RWPE2 (cell line): ENCODE measurements around the gene GCM1.

Experiments
- ATAC-seq: fragments of 200-7000 bp; cut with Tn5 transposase; 3 replicates; pipeline ENCODE4 v1.9.1; 2021; ENCODE audit warnings: low read depth
- DNase-seq: peaks from one replicate; pipeline ENCODE4 v3.0.0-alpha.2; 2020; ENCODE audit warnings: low spot score
- H3K27ac ChIP-seq: fragments of 450-650 bp; 2 replicates; pipeline ENCODE4 v1.5.1; 2017; ENCODE audit warnings: mild to moderate bottlenecking; ENCODE audit not compliant: poor library complexity, severe bottlenecking
- H3K27me3 ChIP-seq: fragments of 250-450 bp; sonication (Bioruptor Pico); 2 replicates; pipeline ENCODE4 v1.5.1; 2021; ENCODE audit warnings: mild to moderate bottlenecking, moderate library complexity; ENCODE audit not compliant: insufficient read depth, poor library complexity, severe bottlenecking
- H3K36me3 ChIP-seq: fragments of 250-450 bp; sonication (Bioruptor Pico); 2 replicates; pipeline ENCODE4 v1.5.1; 2020; ENCODE audit warnings: low read depth, mild to moderate bottlenecking, moderate library complexity
- H3K4me1 ChIP-seq: fragments of 250-450 bp; sonication (Bioruptor Pico); 2 replicates; pipeline ENCODE4 v1.5.1; 2021; ENCODE audit warnings: mild to moderate bottlenecking, moderate library complexity; ENCODE audit not compliant: insufficient read depth, poor library complexity, severe bottlenecking
- H3K4me3 ChIP-seq: fragments of 250-450 bp; sonication (Bioruptor Pico); 2 replicates; pipeline ENCODE4 v1.5.1; 2021; ENCODE audit warnings: mild to moderate bottlenecking, moderate library complexity; ENCODE audit not compliant: severe bottlenecking
- H3K9me3 ChIP-seq: fragments of 250-450 bp; sonication (Bioruptor Pico); 2 replicates; pipeline ENCODE4 v1.5.1; 2021; ENCODE audit warnings: mild to moderate bottlenecking, moderate library complexity; ENCODE audit not compliant: severe bottlenecking
- CTCF ChIP-seq: fragments of 450-650 bp; IDR thresholded peaks from one replicate; pipeline ENCODE4 v1.5.1; 2017; ENCODE audit warnings: mild to moderate bottlenecking, moderate library complexity; ENCODE audit not compliant: poor library complexity, severe bottlenecking

GCM1 gene

GRCh38 chr6:53154071-53154470 is 5.4 kb upstream of the GCM1 start:
- TF ChIP-seq CTCF: no peak
- DNase-seq (no peak), ATAC-seq (no peak)
- Histone ChIP-seq H3K4me3 (no peak overlapping the region), H3K9me3 (no peaks in the 10 kb centered on the region), H3K27me3 (no peaks in the 10 kb centered on the region), H3K27ac (no peak overlapping the region), H3K4me1 (no peaks in the 10 kb centered on the region), H3K36me3 (no peaks in the 10 kb centered on the region)

GRCh38 chr6:53152576-53152975 is 3.9 kb upstream of the GCM1 start:
- Histone ChIP-seq H3K4me1 (no peaks in the 10 kb centered on the region), H3K9me3 (no peaks in the 10 kb centered on the region), H3K27me3 (no peaks in the 10 kb centered on the region), H3K36me3 (no peaks in the 10 kb centered on the region), H3K27ac (no peak overlapping the region), H3K4me3 (no peak overlapping the region)
- no peak for DNase-seq
- no peak for TF ChIP-seq CTCF
- ATAC-seq: no peak

DNA sequence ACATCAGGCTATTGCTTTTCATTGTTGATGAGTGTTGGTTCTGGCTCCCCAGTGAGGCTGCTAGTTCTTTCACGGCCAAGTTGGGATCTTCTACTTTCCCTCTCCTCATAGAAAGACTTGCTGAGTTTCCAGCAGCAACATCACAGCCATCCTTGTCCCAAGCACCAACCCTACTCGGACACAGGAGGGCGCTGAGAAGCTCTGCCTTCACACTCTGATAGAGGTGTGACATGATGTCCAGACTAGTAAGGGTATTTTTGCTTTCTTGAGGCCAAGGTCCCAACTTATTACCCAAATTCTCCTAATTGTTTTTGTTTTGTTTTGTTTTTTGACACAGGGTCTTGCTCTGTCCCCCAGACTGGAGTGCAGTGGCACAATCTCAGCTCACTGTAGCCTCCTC is 3.0 kb upstream of the GCM1 start:
- no peak for ATAC-seq
- Histone ChIP-seq H3K9me3 (no peaks in the 10 kb centered on the region), H3K27me3 (no peaks in the 10 kb centered on the region), H3K4me3 (no peak overlapping the region), H3K27ac (no peak overlapping the region), H3K4me1 (no peaks in the 10 kb centered on the region), H3K36me3 (no peaks in the 10 kb centered on the region)
- no peak for TF ChIP-seq CTCF
- no peak for DNase-seq

GRCh38 chr6:53144802-53145201 is 3.8 kb downstream of the GCM1 start:
- no peaks in the 10 kb centered on the region for H3K4me1 ChIP-seq
- H3K4me3 ChIP-seq: no peak overlapping the region
- no peaks in the 10 kb centered on the region for H3K9me3 ChIP-seq
- no peak for TF ChIP-seq CTCF
- no peaks in the 10 kb centered on the region for H3K27me3 ChIP-seq
- ATAC-seq (no peak), DNase-seq (no peak)
- H3K36me3 ChIP-seq: no peaks in the 10 kb centered on the region
- H3K27ac ChIP-seq: no peak overlapping the region

DNA sequence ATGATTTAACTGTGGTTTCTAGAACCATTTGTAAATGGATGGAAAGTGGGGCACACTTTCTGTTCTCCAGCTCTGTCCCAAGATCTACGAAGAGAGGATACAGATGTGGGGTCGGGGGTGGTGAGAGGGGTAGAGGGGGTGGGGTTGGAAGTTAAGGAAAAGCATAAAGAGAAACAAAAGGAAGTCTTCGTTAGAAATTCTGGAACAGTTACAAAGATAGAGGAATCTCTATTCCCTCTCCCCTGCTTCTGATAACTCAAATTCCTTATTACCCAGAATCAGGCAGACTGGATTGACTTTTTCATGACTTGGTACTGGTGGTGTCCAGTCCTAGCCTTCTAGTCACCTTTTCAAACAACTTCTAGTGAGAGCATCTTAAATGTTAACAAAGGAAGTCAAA is 4.9 kb downstream of the GCM1 start:
- TF ChIP-seq CTCF: no peak
- H3K27ac ChIP-seq: no peak overlapping the region
- H3K4me3 ChIP-seq: no peak overlapping the region
- ATAC-seq (no peak), DNase-seq (no peak)
- H3K36me3 ChIP-seq: no peaks in the 10 kb centered on the region
- H3K4me1 ChIP-seq: no peaks in the 10 kb centered on the region
- no peaks in the 10 kb centered on the region for H3K9me3 ChIP-seq
- no peaks in the 10 kb centered on the region for H3K27me3 ChIP-seq
